Breast epithelium (tissue), 4 donors: ENCODE data around the gene THOP1. TPM values are rescaled to one million over a fixed set of nuclear protein-coding genes. Genes with fewer than 3 reads are reported as not detected.

ENCODE experiments used
- DNase-seq, 2 donors: peaks; one replicate each; pipeline ENCODE4 v3.0.0-alpha.2; 2019; ENCODE audit warnings: low spot score in 2 of 2
- H3K27ac ChIP-seq, 2 donors: fragments of 200-600 bp; sonication (generic) in 1 of 2; one replicate each; pipeline ENCODE4 v1.5.1; 2016 to 2019; ENCODE audit warnings: mild to moderate bottlenecking in 1 of 2
- H3K27me3 ChIP-seq, 2 donors: fragments of 200-600 bp; sonication (generic) in 1 of 2; one replicate each; pipeline versions ENCODE4 v1.5.1 to v1.6.0; 2017 to 2019; ENCODE audit warnings: control low read depth in 1 of 2, mild to moderate bottlenecking in 1 of 2
- H3K36me3 ChIP-seq: fragments of 200-600 bp; one replicate; pipeline ENCODE4 v1.5.1; 2019
- H3K4me1 ChIP-seq, 2 donors: fragments of 200-600 bp; sonication (generic); one replicate each; pipeline ENCODE4 v1.5.1; 2016 to 2019; ENCODE audit warnings: control low read depth in 1 of 2
- H3K4me3 ChIP-seq, 3 donors: fragments of 200-600 bp; sonication (generic); 1 replicate in 2 of 3; 2 replicates in 1 of 3; pipeline ENCODE4 v1.5.1; 2016 to 2019; ENCODE audit warnings: mild to moderate bottlenecking in 3 of 3, moderate library complexity in 2 of 3
- H3K9me3 ChIP-seq, 2 donors: fragments of 200-600 bp; sonication (generic) in 1 of 2; one replicate each; pipeline ENCODE4 v1.5.1; 2016 to 2019; ENCODE audit warnings: control low read depth in 1 of 2
- CTCF ChIP-seq, 3 donors: fragments of 450-650 bp; IDR thresholded peaks; one replicate each; pipeline ENCODE4 v1.5.1; 2016 to 2017; ENCODE audit warnings: antibody characterized with exemption in 3 of 3, mild to moderate bottlenecking in 3 of 3, moderate library complexity in 3 of 3
- POLR2A ChIP-seq: fragments of 450-650 bp; IDR thresholded peaks from one replicate; pipeline ENCODE4 v1.6.1; 2016; ENCODE audit warnings: antibody characterized with exemption, mild to moderate bottlenecking, moderate library complexity
- POLR2AphosphoS5 ChIP-seq, 3 donors: sonication (generic); formaldehyde crosslinking; IDR thresholded peaks; one replicate each; pipeline ENCODE4 v1.6.1; 2017; ENCODE audit warnings: antibody characterized with exemption in 3 of 3
- intact Hi-C: fragments of 100-400 bp; cut with DNase I; formaldehyde crosslinking; loops from one replicate; pipeline ENCODE4 v1.15.1; 2023; ENCODE audit warnings: low total_unique reads
- total RNA-seq, 3 donors: library from RNA; depleted of rRNA; stranded (reverse); fragments of >200 nt; gene quantifications; one replicate each; pipeline ENCODE4 v1.1.0, GENCODE V29; 2016

Gene THOP1
- total RNA-seq, 3 donors from 2014 or later, result 26.2 to 40.0 (median 39.1) TPM

- no peaks in the 10 kb centered on the region for H3K27me3 ChIP-seq
- H3K9me3 ChIP-seq, result no peaks in the 10 kb centered on the region
- no peak overlapping the region for H3K4me3 ChIP-seq
- TF ChIP-seq POLR2AphosphoS5 (IDR thresholded peaks at IDR 0.05) (no peak), POLR2A (no peak), CTCF (IDR thresholded peaks at IDR 0.05) (no peak)
- DNase-seq, result no peak
- no peaks in the 10 kb centered on the region for H3K36me3 ChIP-seq
- no peak overlapping the region for H3K27ac ChIP-seq
- intact Hi-C loops, result no loop called here
- H3K4me1 ChIP-seq, result no peaks in the 10 kb centered on the region
Observed at GRCh38 chr19:2798733-2799132, 13.4 kb downstream of the THOP1 start.

DNA sequence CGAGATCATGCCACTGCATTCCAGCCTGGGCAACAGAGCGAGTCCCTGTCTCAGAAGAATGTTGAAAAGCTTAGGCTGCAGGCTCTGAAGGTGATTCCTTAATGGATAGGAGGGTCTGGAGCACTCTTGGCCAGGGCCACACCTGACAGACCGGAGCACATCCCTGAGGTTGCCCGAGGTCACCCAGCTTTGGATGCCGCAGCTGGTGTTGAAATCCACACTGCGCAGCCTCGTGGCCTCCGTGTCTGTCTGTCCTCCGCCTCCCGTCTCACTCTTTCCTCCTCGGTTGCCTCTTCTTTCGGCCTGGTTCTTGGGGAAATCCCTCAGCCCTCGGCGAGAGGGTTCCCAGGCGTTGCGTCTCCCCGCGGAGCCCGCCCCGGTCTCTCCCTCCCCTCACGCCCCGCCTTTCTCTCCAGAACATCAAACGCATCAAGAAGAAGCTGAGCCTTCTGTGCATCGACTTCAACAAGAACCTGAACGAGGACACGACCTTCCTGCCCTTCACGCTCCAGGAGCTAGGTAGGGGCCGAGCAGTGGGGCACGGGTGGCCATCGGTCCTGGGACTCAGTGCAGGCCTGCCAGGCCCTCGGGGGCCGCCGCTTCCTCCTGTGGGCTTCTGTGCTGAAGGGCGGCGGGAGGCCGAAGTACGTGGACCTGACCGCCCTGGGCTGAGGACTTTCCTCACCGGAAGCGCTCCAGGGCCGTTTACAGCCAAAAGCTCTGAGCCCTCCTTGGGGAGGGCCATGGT is 14.1 kb downstream of the THOP1 start:
- intact Hi-C loops, result no loop called here
- no peaks in the 10 kb centered on the region for H3K36me3 ChIP-seq

GRCh38 chr19:2800506-2800905 is 15.2 kb downstream of the THOP1 start:
- H3K27me3 ChIP-seq, result no peaks in the 10 kb centered on the region
- H3K27ac ChIP-seq, result no peak overlapping the region
- H3K36me3 ChIP-seq, result no peaks in the 10 kb centered on the region
- intact Hi-C loops, result no loop called here
- H3K9me3 ChIP-seq, result no peaks in the 10 kb centered on the region
- no peak for DNase-seq
- TF ChIP-seq POLR2AphosphoS5 (IDR thresholded peaks at IDR 0.05) (no peak), CTCF (IDR thresholded peaks at IDR 0.05) (no peak), POLR2A (no peak)
- no peak overlapping the region for H3K4me3 ChIP-seq
- no peaks in the 10 kb centered on the region for H3K4me1 ChIP-seq

More for the DNA sequence above, 14.1 kb downstream of the THOP1 start:
- H3K4me1 ChIP-seq, result no peaks in the 10 kb centered on the region
- no peak overlapping the region for H3K27ac ChIP-seq
- no peak for TF ChIP-seq POLR2A
- TF ChIP-seq CTCF (IDR thresholded peaks at IDR 0.05), result no peak
- TF ChIP-seq POLR2AphosphoS5 (IDR thresholded peaks at IDR 0.05), result no peak
- H3K9me3 ChIP-seq, result no peaks in the 10 kb centered on the region
- DNase-seq, result no peak
- no peaks in the 10 kb centered on the region for H3K27me3 ChIP-seq
- no peak overlapping the region for H3K4me3 ChIP-seq

GRCh38 chr19:2802826-2803225 is 17.5 kb downstream of the THOP1 start:
- no peaks in the 10 kb centered on the region for H3K4me1 ChIP-seq
- intact Hi-C loops, result no loop called here
- no peaks in the 10 kb centered on the region for H3K27me3 ChIP-seq
- H3K27ac ChIP-seq, result no peak overlapping the region
- no peak overlapping the region for H3K4me3 ChIP-seq
- no peak for DNase-seq
- no peak for TF ChIP-seq CTCF (IDR thresholded peaks at IDR 0.05)
- no peak for TF ChIP-seq POLR2AphosphoS5 (IDR thresholded peaks at IDR 0.05)
- TF ChIP-seq POLR2A, result no peak
- no peaks in the 10 kb centered on the region for H3K9me3 ChIP-seq
- H3K36me3 ChIP-seq, result no peaks in the 10 kb centered on the region

GRCh38 chr19:2803486-2804155 is 18.3 kb downstream of the THOP1 start:
- Histone ChIP-seq H3K4me1 (no peaks in the 10 kb centered on the region), H3K9me3 (no peaks in the 10 kb centered on the region), H3K27me3 (no peaks in the 10 kb centered on the region), H3K36me3 (no peaks in the 10 kb centered on the region), H3K4me3 (no peak overlapping the region), H3K27ac (no peak overlapping the region)
- TF ChIP-seq CTCF (IDR thresholded peaks at IDR 0.05), result no peak
- TF ChIP-seq POLR2A, result no peak
- DNase-seq, result no peak
- intact Hi-C loops, result no loop called here
